CD4-positive, alpha-beta memory T cell (primary cell): ENCODE results near the gene RARS2. TPM values are rescaled to one million over a fixed set of nuclear protein-coding genes. Genes with fewer than 3 reads are reported as not detected.
A peak's percentile ranks its signal among the peaks of the same experiment; 100 is the strongest.

Experiments
- CTCF ChIA-PET: fragments of 350-600 bp; sonication (Branson Sonifier 250); formaldehyde crosslinking; loops from one replicate; lab custom pipeline; 2021; ENCODE audit warnings: inconsistent platforms; ENCODE audit not compliant: partially characterized antibody; lab: Charles Lee
- POLR2A ChIA-PET: fragments of 350-600 bp; sonication (Branson Sonifier 250); formaldehyde crosslinking; loops from one replicate; lab custom pipeline; 2021; ENCODE audit not compliant: partially characterized antibody; lab: Charles Lee
- DNase-seq, 5 donors: peaks; one replicate each; pipeline versions ENCODE4 v3.0.0 to v3.0.0-alpha.2; 2020 to 2022; ENCODE audit warnings: mixed read lengths in 1 of 5
- H3K27ac ChIP-seq: one replicate; pipeline ENCODE4 v1.7.0; 2013; ENCODE audit warnings: low read depth, low read length
- H3K27me3 ChIP-seq: 2 replicates; pipeline ENCODE4 v1.7.0; 2013; ENCODE audit warnings: mild to moderate bottlenecking, low read length, moderate library complexity; ENCODE audit not compliant: insufficient read depth
- H3K36me3 ChIP-seq: 2 replicates; pipeline ENCODE4 v1.7.0; 2013; ENCODE audit warnings: mild to moderate bottlenecking, low read length, moderate library complexity; ENCODE audit not compliant: insufficient read depth
- H3K4me1 ChIP-seq: 2 replicates; pipeline ENCODE4 v1.7.0; 2013; ENCODE audit warnings: mild to moderate bottlenecking, low read length, moderate library complexity; ENCODE audit not compliant: insufficient read depth
- H3K4me3 ChIP-seq, 2 donors: one replicate each; pipeline ENCODE4 v1.7.0; 2013; ENCODE audit warnings: low read length in 2 of 2, mild to moderate bottlenecking in 1 of 2
- H3K9me3 ChIP-seq, 2 donors: one replicate each; pipeline ENCODE4 v1.7.0; 2013; ENCODE audit warnings: low read length in 2 of 2, control low read depth in 1 of 2; ENCODE audit not compliant: control insufficient read depth in 1 of 2
- H3K27ac Mint-ChIP-seq, 7 donors: one replicate each; pipeline ENCODE4 v1.8.0; 2020 to 2021; ENCODE audit warnings: mixed read lengths in 7 of 7, mild to moderate bottlenecking in 6 of 7, inconsistent platforms in 3 of 7, moderate library complexity in 3 of 7
- H3K27me3 Mint-ChIP-seq, 2 donors: one replicate each; pipeline ENCODE4 v1.8.0; 2020 to 2021; ENCODE audit warnings: mixed read lengths in 2 of 2
- H3K36me3 Mint-ChIP-seq, 2 donors: one replicate each; pipeline ENCODE4 v1.8.0; 2020 to 2021; ENCODE audit warnings: mixed read lengths in 2 of 2, inconsistent platforms in 1 of 2, mild to moderate bottlenecking in 1 of 2
- H3K4me1 Mint-ChIP-seq, 4 donors: one replicate each; pipeline ENCODE4 v1.8.0; 2020 to 2021; ENCODE audit warnings: mixed read lengths in 4 of 4, mild to moderate bottlenecking in 1 of 4
- H3K4me3 Mint-ChIP-seq, 8 donors: one replicate each; pipeline ENCODE4 v1.8.0; 2020 to 2021; ENCODE audit warnings: mixed read lengths in 8 of 8, mild to moderate bottlenecking in 7 of 8, moderate library complexity in 6 of 8, inconsistent platforms in 3 of 8
- H3K9me3 Mint-ChIP-seq, 8 donors: one replicate each; pipeline ENCODE4 v1.8.0; 2020 to 2021; ENCODE audit warnings: mixed read lengths in 8 of 8, mild to moderate bottlenecking in 5 of 8, inconsistent platforms in 3 of 8, moderate library complexity in 1 of 8
- intact Hi-C: fragments of 100-400 bp; cut with micrococcal nuclease; formaldehyde crosslinking; loops from one replicate; pipeline ENCODE4 v1.15.1; 2023
- polyA plus RNA-seq, 2 donors: library from polyadenylated mRNA; unstranded; fragments of 300-500 nt; fragmentation: Illumina TruSeq; gene quantifications; one replicate each; pipeline ENCODE4 v1.2.3, GENCODE V29; 2021
- total RNA-seq, 2 experiments: library from RNA; stranded (reverse); gene quantifications; one replicate each; pipeline ENCODE4 v1.2.3, GENCODE V29; 2021

Gene RARS2
- total and polyA plus RNA-seq, 4 experiments from 2014 or later = 34.7 to 39.3 (median 38.6) TPM

DNA sequence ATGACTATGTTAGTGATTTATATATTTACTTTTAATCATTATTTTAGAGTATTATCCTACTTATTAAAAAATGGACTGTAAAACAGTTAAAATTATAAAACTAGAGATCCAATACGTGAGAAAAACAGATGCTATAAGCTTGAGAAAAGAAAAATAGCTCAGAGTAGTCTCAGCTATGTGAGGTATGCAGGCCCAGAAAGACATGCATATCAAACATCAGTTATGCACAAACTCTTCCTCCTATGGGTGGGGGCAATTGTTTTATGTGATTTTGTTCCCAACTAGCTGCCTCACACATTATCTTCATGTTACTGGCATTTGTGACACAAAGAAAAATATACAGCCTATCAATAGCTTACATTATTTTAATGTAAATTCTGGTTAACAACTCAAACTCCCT lies 28.8 kb downstream of the RARS2 start:
- H3K36me3 ChIP-seq = peaks cover 21% of the 10 kb centered on the region
- no peak overlapping the region for H3K4me3 ChIP-seq
- peaks cover 45 to 57% of the 10 kb centered on the region in 2 donors for H3K36me3 Mint-ChIP-seq
- H3K27me3 ChIP-seq = no peaks in the 10 kb centered on the region
- no peak for DNase-seq
- POLR2A ChIA-PET = no interaction called here
- CTCF ChIA-PET = interaction anchor here (1.5 kb wide), 1 partner anchor 10 kb away, joined by 4 read pairs; no protein-coding TSS in a partner anchor
- no peaks in the 10 kb centered on the region for H3K27me3 Mint-ChIP-seq
- no peak overlapping the region for H3K4me3 Mint-ChIP-seq
- H3K4me1 Mint-ChIP-seq = peaks cover 1 to 8% (median 4%) of the 10 kb centered on the region in 4 donors
- H3K4me1 ChIP-seq = no peaks in the 10 kb centered on the region
- no peaks in the 10 kb centered on the region for H3K9me3 ChIP-seq
- no peak overlapping the region for H3K27ac ChIP-seq
- H3K9me3 Mint-ChIP-seq = no peaks in the 10 kb centered on the region
- H3K27ac Mint-ChIP-seq = peak overlapping the region in 1 of 7 donors; percentile 25
- intact Hi-C loops = no loop called here

DNA sequence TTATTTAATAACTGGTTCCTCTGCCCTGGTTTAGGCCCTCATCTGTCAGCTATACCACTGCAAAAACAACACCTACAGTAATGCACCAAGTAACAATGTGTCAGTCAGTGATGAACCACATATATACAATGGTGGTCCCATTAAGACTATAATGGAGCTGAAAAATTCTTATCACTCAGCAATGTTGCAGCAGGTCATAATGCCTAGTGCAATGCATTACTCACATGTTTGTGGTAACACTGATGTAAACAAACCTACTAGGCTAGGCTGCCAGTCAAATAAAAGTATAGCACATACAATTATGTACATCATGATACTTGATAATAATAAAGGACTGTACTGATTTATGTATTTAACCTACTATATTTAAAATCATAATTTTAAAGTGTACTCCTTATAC lies 31.3 kb downstream of the RARS2 start:
- Mint-ChIP-seq H3K36me3 (peaks cover 43 to 58% of the 10 kb centered on the region in 2 donors), H3K27ac (peak overlapping the region in 2 of 7 donors; percentile 10 to 15), H3K4me3 (no peak overlapping the region), H3K9me3 (no peaks in the 10 kb centered on the region), H3K27me3 (no peaks in the 10 kb centered on the region), H3K4me1 (peaks cover 1 to 9% (median 6%) of the 10 kb centered on the region in 4 donors)
- CTCF ChIA-PET = no interaction called here
- intact Hi-C loops = no loop called here
- no peaks in the 10 kb centered on the region for H3K9me3 ChIP-seq
- no peak overlapping the region for H3K4me3 ChIP-seq
- H3K4me1 ChIP-seq = no peaks in the 10 kb centered on the region
- POLR2A ChIA-PET = no interaction called here
- H3K27me3 ChIP-seq = no peaks in the 10 kb centered on the region
- DNase-seq = no peak
- peaks cover 19% of the 10 kb centered on the region for H3K36me3 ChIP-seq
- H3K27ac ChIP-seq = no peak overlapping the region

DNA sequence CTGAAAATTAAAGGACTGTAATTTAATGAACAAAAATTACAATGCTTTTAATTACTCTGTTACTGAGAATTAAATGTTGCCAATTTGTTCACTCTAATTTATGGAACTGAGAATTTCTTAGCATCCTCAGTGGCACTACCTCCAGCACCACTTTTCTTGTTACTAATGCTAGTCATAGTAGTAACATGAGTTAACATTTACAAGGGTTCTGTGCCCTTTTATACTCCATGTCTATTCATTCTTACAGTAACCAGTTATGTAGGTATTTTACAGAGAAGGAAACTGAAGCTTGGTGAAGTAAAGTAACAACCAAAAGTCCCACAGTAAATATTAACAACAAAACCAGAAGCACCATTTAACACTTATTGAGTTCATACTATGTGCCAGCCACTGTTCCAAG lies 34.3 kb downstream of the RARS2 start:
- Histone ChIP-seq H3K4me3 (no peak overlapping the region), H3K27me3 (no peaks in the 10 kb centered on the region), H3K27ac (no peak overlapping the region), H3K4me1 (no peaks in the 10 kb centered on the region), H3K9me3 (no peaks in the 10 kb centered on the region), H3K36me3 (peaks cover 5% of the 10 kb centered on the region)
- peaks cover 4 to 17% (median 6%) of the 10 kb centered on the region in 4 donors for H3K4me1 Mint-ChIP-seq
- DNase-seq = no peak
- no peaks in the 10 kb centered on the region for H3K9me3 Mint-ChIP-seq
- H3K4me3 Mint-ChIP-seq = no peak overlapping the region
- intact Hi-C loops = no loop called here
- ChIA-PET POLR2A (no interaction called here), CTCF (no interaction called here)
- H3K27ac Mint-ChIP-seq = peak overlapping the region in 1 of 7 donors; percentile 38
- H3K27me3 Mint-ChIP-seq = no peaks in the 10 kb centered on the region
- H3K36me3 Mint-ChIP-seq = peaks cover 45 to 55% of the 10 kb centered on the region in 2 donors

DNA sequence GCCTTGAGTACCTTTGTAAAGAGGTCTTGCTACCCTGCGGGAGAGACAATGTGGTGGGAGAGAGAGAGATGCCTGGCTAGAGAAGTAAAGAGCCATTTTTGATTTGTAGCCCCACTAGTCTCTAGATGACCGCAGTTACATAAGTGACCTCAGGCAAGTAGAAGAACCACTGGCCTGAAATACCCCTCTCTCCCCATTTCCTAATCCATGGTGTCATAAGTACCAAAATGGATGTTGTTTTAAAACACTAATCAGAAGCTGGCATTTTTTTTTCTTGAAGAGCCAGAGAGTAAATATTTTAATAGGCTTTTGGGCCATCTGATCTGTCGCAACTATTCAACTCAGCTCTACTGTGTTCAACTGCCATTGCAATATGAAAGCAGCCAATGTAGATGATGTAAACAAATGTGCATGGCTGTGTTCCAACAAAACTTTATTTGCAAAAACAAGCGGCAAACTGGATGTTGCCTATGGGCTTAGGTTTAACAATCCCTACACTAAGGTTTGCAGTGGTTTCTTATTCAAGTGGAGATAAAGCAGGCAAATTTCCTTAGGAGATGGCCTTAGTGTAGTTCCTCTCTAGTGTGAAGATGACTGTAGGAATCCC lies 36.5 kb downstream of the RARS2 start:
- peaks cover 54 to 55% of the 10 kb centered on the region in 2 donors for H3K36me3 Mint-ChIP-seq
- POLR2A ChIA-PET = interaction anchor here (0.6 kb wide), 1 partner anchor 20 kb away, joined by 3 read pairs; no protein-coding TSS in a partner anchor

DNA sequence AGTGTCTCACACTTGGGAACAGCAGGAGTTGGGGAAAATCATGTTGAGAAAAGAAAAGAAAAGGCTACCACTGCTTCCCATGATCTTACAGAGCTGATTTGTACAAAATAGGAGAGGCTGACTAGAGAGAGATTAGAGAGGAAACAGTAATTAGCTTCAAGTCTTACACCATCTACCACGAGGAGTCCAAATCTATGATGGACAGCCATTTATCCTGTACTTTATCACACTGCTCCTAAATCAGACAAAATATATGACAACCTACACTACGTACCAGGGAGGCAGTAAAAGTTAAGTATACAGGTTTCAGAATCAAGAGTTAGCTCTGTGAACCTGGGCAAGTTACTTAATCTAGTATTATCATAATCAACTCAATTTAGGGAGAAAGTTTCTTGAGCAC lies 38.0 kb downstream of the RARS2 start:
- no peak overlapping the region for H3K27ac ChIP-seq
- H3K9me3 Mint-ChIP-seq = no peaks in the 10 kb centered on the region
- intact Hi-C loops = no loop called here
- no peaks in the 10 kb centered on the region for H3K27me3 Mint-ChIP-seq
- peaks cover 0 to 12% (median 5%) of the 10 kb centered on the region in 4 donors for H3K4me1 Mint-ChIP-seq
- H3K27me3 ChIP-seq = no peaks in the 10 kb centered on the region
- H3K4me3 ChIP-seq = no peak overlapping the region
- CTCF ChIA-PET = no interaction called here
- POLR2A ChIA-PET = no interaction called here
- H3K4me3 Mint-ChIP-seq = no peak overlapping the region
- H3K27ac Mint-ChIP-seq = peak overlapping the region in 1 of 7 donors; percentile 11
- no peaks in the 10 kb centered on the region for H3K9me3 ChIP-seq
- peaks cover 45 to 52% of the 10 kb centered on the region in 2 donors for H3K36me3 Mint-ChIP-seq
- DNase-seq = no peak
- peaks cover 5% of the 10 kb centered on the region for H3K36me3 ChIP-seq
- H3K4me1 ChIP-seq = no peaks in the 10 kb centered on the region

More for the DNA sequence above, 36.5 kb downstream of the RARS2 start:
- Histone ChIP-seq H3K4me1 (no peaks in the 10 kb centered on the region), H3K4me3 (no peak overlapping the region), H3K36me3 (peaks cover 5% of the 10 kb centered on the region), H3K27me3 (no peaks in the 10 kb centered on the region), H3K27ac (no peak overlapping the region), H3K9me3 (no peaks in the 10 kb centered on the region)
- intact Hi-C loops = no loop called here
- H3K9me3 Mint-ChIP-seq = no peaks in the 10 kb centered on the region
- no peak overlapping the region for H3K4me3 Mint-ChIP-seq
- no peaks in the 10 kb centered on the region for H3K27me3 Mint-ChIP-seq
- peak overlapping the region in 3 of 7 donors; percentile 14 to 35 (median 20) for H3K27ac Mint-ChIP-seq
- CTCF ChIA-PET = interaction anchor here (0.7 to 1.2 kb wide), 2 partner anchors 12 to 21 kb away, joined by 3 read pairs; no protein-coding TSS in a partner anchor
- no peak for DNase-seq
- peaks cover 2 to 17% (median 6%) of the 10 kb centered on the region in 4 donors for H3K4me1 Mint-ChIP-seq

DNA sequence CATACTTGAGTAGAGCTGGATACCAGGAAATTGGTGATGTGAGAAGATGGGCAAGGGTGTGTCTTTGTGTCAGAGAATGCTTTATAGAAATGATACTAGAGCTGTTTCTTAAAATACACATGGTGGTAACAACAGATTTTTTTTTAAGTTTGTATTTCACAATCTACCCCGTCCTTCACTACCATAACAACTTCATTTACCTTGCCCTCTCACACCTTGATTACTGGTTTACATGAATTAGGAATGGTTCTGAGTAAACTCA lies 45.4 kb downstream of the RARS2 start:
- H3K27me3 Mint-ChIP-seq = no peaks in the 10 kb centered on the region
- Histone ChIP-seq H3K36me3 (peaks cover 10% of the 10 kb centered on the region), H3K4me3 (no peak overlapping the region), H3K27ac (no peak overlapping the region), H3K9me3 (peaks cover 0 to 5% of the 10 kb centered on the region in 2 donors), H3K4me1 (no peaks in the 10 kb centered on the region), H3K27me3 (no peaks in the 10 kb centered on the region)
- H3K36me3 Mint-ChIP-seq = peaks cover 53 to 63% of the 10 kb centered on the region in 2 donors
- ChIA-PET POLR2A (no interaction called here), CTCF (no interaction called here)
- H3K27ac Mint-ChIP-seq = peak overlapping the region in 1 of 7 donors; percentile 60
- no peak overlapping the region for H3K4me3 Mint-ChIP-seq
- peaks cover 0 to 2% (median under 1%) of the 10 kb centered on the region in 4 donors for H3K4me1 Mint-ChIP-seq
- no peak for DNase-seq
- intact Hi-C loops = no loop called here
- H3K9me3 Mint-ChIP-seq = peaks cover 0 to 12% (median 7%) of the 10 kb centered on the region in 8 donors

DNA sequence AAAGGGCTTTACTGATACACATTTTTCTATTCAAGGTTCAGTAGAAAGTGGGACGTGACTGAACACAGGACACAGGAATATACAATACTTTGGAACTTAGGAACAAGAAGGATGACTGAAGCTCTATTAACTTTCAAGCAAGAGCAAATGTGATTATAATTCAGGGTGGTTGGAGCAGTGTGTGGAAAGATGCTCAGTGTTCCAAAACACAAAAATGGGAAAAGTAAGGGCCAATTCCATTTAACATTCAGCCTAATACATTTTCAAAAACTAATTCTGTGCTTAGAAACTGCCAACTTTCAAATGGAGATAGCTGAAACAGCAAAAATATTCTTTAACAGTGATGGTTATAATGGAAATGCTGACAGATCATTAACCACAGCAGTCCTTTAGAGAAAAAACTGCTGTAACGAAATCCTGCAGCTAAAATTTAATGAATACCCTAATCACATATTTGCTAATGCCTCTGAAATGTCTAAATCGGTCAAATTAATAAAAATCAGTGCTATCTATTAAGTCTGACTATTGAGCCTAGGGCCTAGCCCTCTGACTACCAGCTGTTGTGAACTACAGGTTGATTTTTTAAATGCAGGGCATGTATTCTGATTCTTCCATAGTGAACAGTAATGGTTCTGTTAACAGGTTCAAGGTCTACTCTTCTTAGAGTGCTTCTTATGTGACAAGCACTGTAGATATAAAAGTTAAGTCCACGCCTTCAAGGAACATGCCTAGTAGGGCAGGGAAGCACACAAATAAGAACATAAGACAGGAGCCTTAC lies 45.9 kb downstream of the RARS2 start:
- Mint-ChIP-seq H3K36me3 (peaks cover 56 to 66% of the 10 kb centered on the region in 2 donors), H3K4me1 (peaks cover 0 to 2% (median under 1%) of the 10 kb centered on the region in 4 donors), H3K4me3 (no peak overlapping the region), H3K27me3 (no peaks in the 10 kb centered on the region), H3K9me3 (peaks cover 0 to 14% (median 8%) of the 10 kb centered on the region in 8 donors), H3K27ac (peak overlapping the region in 1 of 7 donors; percentile 13)
- Histone ChIP-seq H3K27me3 (no peaks in the 10 kb centered on the region), H3K9me3 (peaks cover 0 to 5% of the 10 kb centered on the region in 2 donors), H3K27ac (no peak overlapping the region), H3K4me3 (no peak overlapping the region), H3K36me3 (peaks cover 10% of the 10 kb centered on the region), H3K4me1 (no peaks in the 10 kb centered on the region)
- DNase-seq = no peak
- POLR2A ChIA-PET = interaction anchor here (1.0 kb wide), 1 partner anchor 10 kb away, joined by 3 read pairs; no protein-coding TSS in a partner anchor
- CTCF ChIA-PET = no interaction called here
- intact Hi-C loops = no loop called here
